ENCODE data around the gene PAFAH1B2.

Gene PAFAH1B2

GRCh38 chr11:117143871-117144476, at the start of gene PAFAH1B2:
Gene PAFAH1B2, plus strand, starts transcription at chr11:117144287. Its CDS starts 8,161 bp downstream, at chr11:117152448.
- no peak for TF ChIP-seq CTCF (IDR thresholded peaks at IDR 0.05; ENCODE audit: control insufficient read depth, extremely low read depth, insufficient read depth)

GRCh38 chr11:117094776-117095175, 49.3 kb upstream of the PAFAH1B2 start:
- no peak for TF ChIP-seq CTCF (IDR thresholded peaks at IDR 0.05; ENCODE audit: control insufficient read depth, extremely low read depth, insufficient read depth)
- DNase-seq (ENCODE audit: low read depth), result no peak
- no peak overlapping the region for H3K4me3 ChIP-seq (ENCODE audit: low read depth, low read length)

More at GRCh38 chr11:117143871-117144476, at the start of gene PAFAH1B2:
- peak; percentile 78 for DNase-seq (ENCODE audit: low read depth)
- H3K4me3 ChIP-seq (ENCODE audit: low read depth, low read length), result peak within 1 kb of the TSS; percentile 81

GRCh38 chr11:117095284-117096161, 48.6 kb upstream of the PAFAH1B2 start:
- no peak for DNase-seq (ENCODE audit: low read depth)
- H3K4me3 ChIP-seq (ENCODE audit: low read depth, low read length), result no peak overlapping the region
- no peak for TF ChIP-seq CTCF (IDR thresholded peaks at IDR 0.05; ENCODE audit: control insufficient read depth, extremely low read depth, insufficient read depth)

- no peak for DNase-seq (ENCODE audit: low read depth)
- no peak for TF ChIP-seq CTCF (IDR thresholded peaks at IDR 0.05; ENCODE audit: control insufficient read depth, extremely low read depth, insufficient read depth)
Measured at GRCh38 chr11:117096201-117096991, 47.7 kb upstream of the PAFAH1B2 start.

GRCh38 chr11:117097014-117097388, 47.1 kb upstream of the PAFAH1B2 start:
- no peak for DNase-seq (ENCODE audit: low read depth)
- H3K4me3 ChIP-seq (ENCODE audit: low read depth, low read length), result peak overlapping the region; percentile 61
- TF ChIP-seq CTCF (IDR thresholded peaks at IDR 0.05; ENCODE audit: control insufficient read depth, extremely low read depth, insufficient read depth), result no peak

More at GRCh38 chr11:117096201-117096991, 47.7 kb upstream of the PAFAH1B2 start:
- no peak overlapping the region for H3K4me3 ChIP-seq (ENCODE audit: low read depth, low read length)

GRCh38 chr11:117097389-117098268, 46.5 kb upstream of the PAFAH1B2 start:
- DNase-seq (ENCODE audit: low read depth), result no peak
- no peak for TF ChIP-seq CTCF (IDR thresholded peaks at IDR 0.05; ENCODE audit: control insufficient read depth, extremely low read depth, insufficient read depth)
- H3K4me3 ChIP-seq (ENCODE audit: low read depth, low read length), result peak overlapping the region; percentile 61
